Keratinocyte (primary cell): ENCODE results near the gene ATG9A.

Experiments used
- EZH2 ChIP-seq: IDR thresholded peaks from one replicate; pipeline ENCODE4 v1.6.1; 2012; ENCODE audit warnings: inconsistent platforms, mild to moderate bottlenecking, low read length, moderate library complexity
- TF ChIP-seq, protein P1 (sequence below), 3 experiments: IDR thresholded peaks in 1 of 3; conservative IDR thresholded peaks in 1 of 3; optimal IDR thresholded peaks in 1 of 3; 2 replicates in 2 of 3; 3 replicates in 1 of 3; pipeline versions ENCODE3 to v1.5.1; 2011; ENCODE audit warnings: low read length in 3 of 3, mild to moderate bottlenecking in 3 of 3, moderate library complexity in 2 of 3, control low read depth in 1 of 3, inconsistent platforms in 1 of 3; ENCODE audit not compliant: insufficient read depth in 2 of 3; ENCODE audit errors: extremely low read depth in 1 of 3

DNA sequence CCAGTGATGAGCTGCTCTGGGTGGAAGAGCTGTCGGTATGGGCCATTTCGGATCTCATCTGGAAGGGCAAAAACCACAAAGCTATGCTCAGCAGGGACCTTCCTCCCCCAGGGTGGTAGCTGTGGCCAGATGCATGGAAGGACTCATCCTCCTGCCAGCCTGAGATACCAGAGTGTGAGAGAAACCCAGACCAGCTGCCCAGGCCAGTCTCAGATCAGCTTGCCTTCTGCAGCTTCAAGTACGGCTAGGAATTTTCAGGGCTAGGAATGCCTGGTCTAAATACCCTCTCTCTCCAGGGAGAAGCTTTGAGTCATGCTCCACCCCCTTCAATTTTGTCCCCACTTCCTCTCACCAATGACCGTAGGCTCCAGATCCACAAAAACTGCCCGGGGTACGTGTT is 22.2 kb upstream of the ATG9A start:
- TF ChIP-seq, protein P1, sequence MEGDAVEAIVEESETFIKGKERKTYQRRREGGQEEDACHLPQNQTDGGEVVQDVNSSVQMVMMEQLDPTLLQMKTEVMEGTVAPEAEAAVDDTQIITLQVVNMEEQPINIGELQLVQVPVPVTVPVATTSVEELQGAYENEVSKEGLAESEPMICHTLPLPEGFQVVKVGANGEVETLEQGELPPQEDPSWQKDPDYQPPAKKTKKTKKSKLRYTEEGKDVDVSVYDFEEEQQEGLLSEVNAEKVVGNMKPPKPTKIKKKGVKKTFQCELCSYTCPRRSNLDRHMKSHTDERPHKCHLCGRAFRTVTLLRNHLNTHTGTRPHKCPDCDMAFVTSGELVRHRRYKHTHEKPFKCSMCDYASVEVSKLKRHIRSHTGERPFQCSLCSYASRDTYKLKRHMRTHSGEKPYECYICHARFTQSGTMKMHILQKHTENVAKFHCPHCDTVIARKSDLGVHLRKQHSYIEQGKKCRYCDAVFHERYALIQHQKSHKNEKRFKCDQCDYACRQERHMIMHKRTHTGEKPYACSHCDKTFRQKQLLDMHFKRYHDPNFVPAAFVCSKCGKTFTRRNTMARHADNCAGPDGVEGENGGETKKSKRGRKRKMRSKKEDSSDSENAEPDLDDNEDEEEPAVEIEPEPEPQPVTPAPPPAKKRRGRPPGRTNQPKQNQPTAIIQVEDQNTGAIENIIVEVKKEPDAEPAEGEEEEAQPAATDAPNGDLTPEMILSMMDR (optimal IDR thresholded peaks at IDR 0.05 in 1 of 3, IDR thresholded peaks at IDR 0.05 in 1 of 3, conservative IDR thresholded peaks at IDR 0.05 in 1 of 3; ENCODE audit: extremely low read depth in 1 of 3, insufficient read depth in 2 of 3, low read length in 3 of 3): no peak
- TF ChIP-seq EZH2: no peak
